Heart right ventricle (tissue), 16 donors: Measurements from ENCODE around the gene CAPZB. TPM values are rescaled to one million over a fixed set of nuclear protein-coding genes. Genes with fewer than 3 reads are reported as not detected.

ENCODE experiments used
- ATAC-seq, 8 donors: fragments of 200-7000 bp; cut with Tn5 transposase; one replicate each; pipeline ENCODE4 v1.9.1; 2020; ENCODE audit warnings: mild to moderate bottlenecking in 8 of 8, moderate library complexity in 8 of 8, moderate number of reproducible peaks in 1 of 8
- DNase-seq, 2 donors: peaks; one replicate each; pipeline ENCODE4 v3.0.0-alpha.2; 2020
- H3K27ac ChIP-seq, 10 donors: fragments of 200-600 bp; sonication (generic) in 2 of 10; one replicate each; pipeline versions ENCODE4 v1.5.0 to v1.8.0; 2020 to 2022; ENCODE audit warnings: mild to moderate bottlenecking in 3 of 10
- H3K27me3 ChIP-seq, 7 donors: fragments of 200-600 bp; one replicate each; pipeline ENCODE4 v1.8.0; 2021 to 2022; ENCODE audit warnings: mild to moderate bottlenecking in 2 of 7
- H3K36me3 ChIP-seq, 9 donors: fragments of 200-600 bp; sonication (generic) in 1 of 9; one replicate each; pipeline versions ENCODE4 v1.5.0 to v1.8.0; 2020 to 2022; ENCODE audit warnings: mild to moderate bottlenecking in 2 of 9
- H3K4me1 ChIP-seq, 9 donors: fragments of 200-600 bp; sonication (generic) in 1 of 9; one replicate each; pipeline versions ENCODE4 v1.5.0 to v1.8.0; 2020 to 2022; ENCODE audit warnings: mild to moderate bottlenecking in 4 of 9
- H3K4me3 ChIP-seq, 10 donors: fragments of 200-600 bp; sonication (generic) in 2 of 10; one replicate each; pipeline versions ENCODE4 v1.5.0 to v1.8.0; 2020 to 2022; ENCODE audit warnings: mild to moderate bottlenecking in 7 of 10, moderate library complexity in 2 of 10
- H3K9me3 ChIP-seq, 11 donors: fragments of 200-600 bp in 10 of 11; sonication (generic) in 2 of 11; one replicate each; pipeline versions ENCODE4 v1.5.0 to v1.8.0; 2013 to 2022; ENCODE audit warnings: mild to moderate bottlenecking in 2 of 11, control low read depth in 1 of 11, moderate library complexity in 1 of 11
- WGBS, 2 donors: extraction: QIAGEN DNeasy Blood & Tissue Kit; methylation state at CpG; one replicate each; pipeline ENCODE4 v1.1.7; 2013; ENCODE audit warnings: inconsistent platforms in 1 of 2; 5-methylcytosine and 5-hydroxymethylcytosine counted together
- intact Hi-C, 10 donors: fragments of 100-400 bp; cut with DNase I; formaldehyde crosslinking; loops; one replicate each; pipeline versions ENCODE4 v1.11.1 to v1.14.2; 2022
- polyA plus RNA-seq, 2 donors: library from polyadenylated mRNA; stranded (reverse); fragments of 200-250 nt; gene quantifications; one replicate each; pipeline ENCODE4 v1.2.3, GENCODE V29; 2013
- total RNA-seq, 10 donors: library from RNA; stranded (reverse); fragmentation: NEBNext Ultra II Directional in 3 of 10; extraction: Animal tissue kit (Norgen Biotek cat#: 25700) in 3 of 10; gene quantifications; one replicate each; pipeline versions ENCODE4 v1.2.1 to v1.2.4, GENCODE V29; 2021 to 2023
- TF ChIP-seq, protein P1 (sequence below), 9 donors: fragments of 200-600 bp; sonication (generic) in 2 of 9; IDR thresholded peaks; one replicate each; pipeline versions ENCODE4 v1.5.0 to v1.8.0; 2021 to 2022; ENCODE audit warnings: antibody characterized with exemption in 9 of 9, mild to moderate bottlenecking in 5 of 9, moderate library complexity in 1 of 9
- donor health status: Arrhythmogenic right ventricular cardiomyopathy.
- donor health status: ischemic (EF 13 %, LVEDD 7.1; RV severe dilation, severe dysfunction).
- donor health status: healthy with polysubstance abuse.
- donor health status: DM: no; HTN: yes; CAD: no.
- donor health status: DM: no; HTN: no; CAD: no.
- donor health status: ischemic (EF 25% LVEDD 6.9; RV normal size, moderate dysfunction).
- donor health status: ischemic (EF 25% LVEDD 5.7; RV mildly dilated, moderate dysfunction).
- donor health status: healthy.
- donor health status: DM: yes; HTN: yes; CAD: no.
- donor health status: Ischemic cardiomyopathy.
- donor health status: ischemic (EF 35%, LVEDD 5.7; RV mildly dilated, moderate dysfunction).
- donor health status: nonischemic (EF 11% LVEDD 7.7; RV severe dilation, severe dysfunction).
- donor health status: DM: yes; HTN: yes; CAD: no.
- donor health status: PGD.
- donor health status: ischemic (EF 29% LVEDD 5.4; RV normal size, mild dysfunction).
- donor health status: nonischemic (EF 23%, LVEDD 6.1; RV moderate dilation, normal function).

CAPZB gene
- total and polyA plus RNA-seq, 12 donors: 158 to 307 (median 228) TPM

DNA sequence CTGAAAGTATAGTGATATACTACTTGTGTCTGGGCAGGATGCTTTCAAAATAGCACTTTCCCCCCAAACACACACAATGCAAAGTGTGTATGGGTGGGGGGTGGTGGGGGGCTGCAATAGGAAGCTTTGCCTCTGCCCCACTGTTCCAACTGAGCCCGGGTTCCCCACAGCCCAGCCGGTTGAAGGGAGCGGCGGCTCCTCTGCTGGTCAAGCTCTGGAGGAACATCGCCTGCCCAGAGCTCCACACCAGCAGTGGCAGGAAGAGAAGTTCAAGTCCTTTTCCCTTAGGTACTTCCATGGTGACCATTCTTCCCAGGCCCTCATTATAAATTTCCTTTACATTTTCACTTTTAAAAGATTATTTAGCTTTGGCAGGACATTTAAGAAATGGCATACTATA lies 74.9 kb downstream of the CAPZB start:
- Histone ChIP-seq H3K27me3 (no peaks in the 10 kb centered on the region), H3K36me3 (peaks cover 0 to 65% (median 0%) of the 10 kb centered on the region in 9 donors), H3K4me1 (peaks cover 18 to 81% (median 63%) of the 10 kb centered on the region in 9 donors), H3K9me3 (no peaks in the 10 kb centered on the region), H3K27ac (peak overlapping the region in 1 of 10 donors; percentile 1), H3K4me3 (no peak overlapping the region)
- DNase-seq (no peak), ATAC-seq (no peak)
- intact Hi-C loops: no loop called here
- 88% methylated on average over 5 of the region's 5 CpGs for WGBS, 2 donors
- TF ChIP-seq, protein P1, sequence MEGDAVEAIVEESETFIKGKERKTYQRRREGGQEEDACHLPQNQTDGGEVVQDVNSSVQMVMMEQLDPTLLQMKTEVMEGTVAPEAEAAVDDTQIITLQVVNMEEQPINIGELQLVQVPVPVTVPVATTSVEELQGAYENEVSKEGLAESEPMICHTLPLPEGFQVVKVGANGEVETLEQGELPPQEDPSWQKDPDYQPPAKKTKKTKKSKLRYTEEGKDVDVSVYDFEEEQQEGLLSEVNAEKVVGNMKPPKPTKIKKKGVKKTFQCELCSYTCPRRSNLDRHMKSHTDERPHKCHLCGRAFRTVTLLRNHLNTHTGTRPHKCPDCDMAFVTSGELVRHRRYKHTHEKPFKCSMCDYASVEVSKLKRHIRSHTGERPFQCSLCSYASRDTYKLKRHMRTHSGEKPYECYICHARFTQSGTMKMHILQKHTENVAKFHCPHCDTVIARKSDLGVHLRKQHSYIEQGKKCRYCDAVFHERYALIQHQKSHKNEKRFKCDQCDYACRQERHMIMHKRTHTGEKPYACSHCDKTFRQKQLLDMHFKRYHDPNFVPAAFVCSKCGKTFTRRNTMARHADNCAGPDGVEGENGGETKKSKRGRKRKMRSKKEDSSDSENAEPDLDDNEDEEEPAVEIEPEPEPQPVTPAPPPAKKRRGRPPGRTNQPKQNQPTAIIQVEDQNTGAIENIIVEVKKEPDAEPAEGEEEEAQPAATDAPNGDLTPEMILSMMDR (IDR thresholded peaks at IDR 0.05): no peak

DNA sequence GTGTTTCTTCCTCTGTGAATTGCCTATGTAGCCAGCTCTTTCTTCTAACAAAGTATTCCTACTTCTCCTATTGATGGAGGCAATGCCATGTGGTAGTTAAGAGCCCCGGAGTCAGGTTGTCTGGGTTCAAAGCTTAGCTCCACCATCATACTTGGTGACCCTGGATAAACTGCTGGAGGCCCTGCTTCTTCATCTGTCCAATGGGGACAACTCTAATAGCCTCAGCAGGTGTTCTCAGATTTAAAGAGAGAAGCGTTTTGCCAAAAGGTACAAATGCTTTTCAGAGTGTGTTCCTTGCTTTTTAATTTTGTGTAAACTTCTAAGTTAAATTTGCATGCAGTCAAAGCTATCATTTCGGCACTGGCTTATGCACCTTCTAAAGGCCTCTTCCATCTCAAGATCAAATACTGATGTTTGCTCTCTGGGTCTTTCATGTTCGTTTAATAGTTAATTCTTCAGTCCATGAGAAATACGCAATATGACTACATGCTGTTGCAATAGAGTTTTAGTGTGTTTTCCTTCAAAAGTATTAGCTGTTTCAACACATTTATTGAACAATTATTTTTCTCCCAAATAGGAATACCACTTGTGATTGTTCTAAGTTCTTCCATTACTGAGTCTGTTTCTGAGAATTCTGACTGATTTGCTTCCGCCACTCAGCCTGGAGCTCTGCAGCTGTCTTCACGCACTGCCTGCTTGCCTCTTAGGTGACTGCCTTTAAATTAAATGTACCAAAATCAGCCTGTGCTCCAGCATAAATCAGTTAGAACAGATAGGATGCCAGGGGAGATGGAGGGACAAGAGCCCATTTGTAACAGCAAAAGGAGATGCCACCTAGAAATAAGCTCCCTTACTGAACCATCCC lies 75.6 kb downstream of the CAPZB start:
- TF ChIP-seq, protein P1 (IDR thresholded peaks at IDR 0.05): no peak
- peak overlapping the region in 1 of 10 donors; percentile 1 for H3K27ac ChIP-seq
- H3K9me3 ChIP-seq: no peaks in the 10 kb centered on the region
- peaks cover 20 to 81% (median 63%) of the 10 kb centered on the region in 9 donors for H3K4me1 ChIP-seq
- peaks cover 0 to 67% (median 0%) of the 10 kb centered on the region in 9 donors for H3K36me3 ChIP-seq
- ATAC-seq: no peak
- no peaks in the 10 kb centered on the region for H3K27me3 ChIP-seq
- WGBS, 2 donors: 95 to 97% methylated on average over 7 of the region's 7 CpGs
- intact Hi-C loops: no loop called here
- DNase-seq: no peak
- no peak overlapping the region for H3K4me3 ChIP-seq

DNA sequence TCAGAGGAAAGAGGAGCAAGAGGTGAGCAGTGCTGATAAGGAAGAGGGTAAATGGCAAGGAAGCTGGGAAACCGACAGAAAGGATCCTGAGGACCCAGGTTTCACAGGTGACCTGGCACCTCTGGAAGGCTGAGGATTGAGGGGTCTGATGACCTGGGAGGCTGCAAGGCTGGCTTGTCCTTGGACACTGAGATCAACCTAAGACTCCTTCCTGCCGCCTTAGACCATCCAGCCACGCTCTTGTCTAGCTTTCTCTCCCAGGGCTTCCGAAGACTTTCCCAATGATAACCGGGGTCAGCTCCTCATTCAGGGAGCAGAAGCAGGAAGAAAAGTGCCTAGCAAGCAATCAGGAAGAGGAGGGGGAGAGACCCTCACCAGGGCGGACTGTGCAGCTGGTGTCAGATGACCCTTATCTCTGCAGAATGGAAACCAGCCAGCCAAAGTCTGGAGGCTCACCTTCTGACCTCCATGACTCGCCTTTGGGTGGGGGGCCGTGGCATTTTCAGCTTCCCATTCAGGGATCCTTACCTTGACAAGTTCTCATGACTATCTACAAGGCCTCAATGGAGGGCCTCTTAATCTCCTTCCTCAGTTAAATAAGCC lies 77.7 kb downstream of the CAPZB start:
- 54 to 65% methylated on average over 8 of the region's 8 CpGs for WGBS, 2 donors

DNA sequence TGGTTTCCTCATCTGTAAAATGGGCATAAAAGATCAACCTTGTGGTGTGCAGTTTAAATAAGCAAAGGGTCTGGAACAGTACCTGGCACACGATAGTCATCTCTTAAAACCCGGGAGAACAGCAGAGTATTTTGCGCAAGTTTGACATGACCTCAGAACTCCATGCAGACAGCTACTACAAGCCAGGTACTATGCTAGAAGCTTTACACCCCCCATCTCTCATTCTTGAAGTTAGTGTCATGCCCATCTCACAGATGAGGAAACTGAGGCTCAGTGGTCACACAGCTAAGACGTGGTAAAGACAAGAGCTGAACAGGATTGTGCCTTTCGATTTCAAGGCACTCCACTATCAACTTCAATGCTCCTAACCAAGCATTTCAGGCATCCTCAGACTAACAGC lies 78.7 kb downstream of the CAPZB start:
- DNase-seq: no peak
- intact Hi-C loops: no loop called here
- ATAC-seq: no peak
- WGBS, 2 donors: 93 to 97% methylated on average over 5 of the region's 5 CpGs
- Histone ChIP-seq H3K4me1 (peaks cover 15 to 80% (median 57%) of the 10 kb centered on the region in 9 donors), H3K27me3 (no peaks in the 10 kb centered on the region), H3K36me3 (peaks cover 0 to 73% (median 0%) of the 10 kb centered on the region in 9 donors), H3K27ac (peak overlapping the region in 3 of 10 donors; percentile 17 to 62 (median 48)), H3K4me3 (no peak overlapping the region), H3K9me3 (no peaks in the 10 kb centered on the region)
- TF ChIP-seq, protein P1 (IDR thresholded peaks at IDR 0.05): no peak

More for the DNA sequence above, 77.7 kb downstream of the CAPZB start:
- TF ChIP-seq, protein P1 (IDR thresholded peaks at IDR 0.05): no peak
- intact Hi-C loops: no loop called here
- no peak for DNase-seq
- peaks cover 13 to 80% (median 55%) of the 10 kb centered on the region in 9 donors for H3K4me1 ChIP-seq
- ATAC-seq: no peak
- H3K36me3 ChIP-seq: peaks cover 0 to 78% (median 0%) of the 10 kb centered on the region in 9 donors
- no peaks in the 10 kb centered on the region for H3K27me3 ChIP-seq
- H3K27ac ChIP-seq: peak overlapping the region in 4 of 10 donors; percentile 7 to 37 (median 34)
- no peak overlapping the region for H3K4me3 ChIP-seq
- no peaks in the 10 kb centered on the region for H3K9me3 ChIP-seq
